Transverse colon (tissue), 4 donors: ENCODE results near the gene IFT81. TPM values are rescaled to one million over a fixed set of nuclear protein-coding genes. Genes with fewer than 3 reads are reported as not detected.

Source experiments
- DNase-seq: peaks from one replicate; pipeline ENCODE4 v3.0.0-alpha.2; 2019
- H3K27ac ChIP-seq, 4 donors: fragments of 200-600 bp; sonication (generic); 2 replicates each; pipeline ENCODE4 v1.5.1; 2016 to 2018; ENCODE audit warnings: inconsistent platforms in 4 of 4
- H3K27me3 ChIP-seq: fragments of 200-600 bp; sonication (generic); 2 replicates; pipeline ENCODE4 v1.5.1; 2017; ENCODE audit warnings: inconsistent platforms
- H3K36me3 ChIP-seq, 4 donors: fragments of 200-600 bp; sonication (generic); 2 replicates each; pipeline ENCODE4 v1.5.1; 2017 to 2019; ENCODE audit warnings: inconsistent platforms in 4 of 4
- H3K4me1 ChIP-seq, 4 donors: fragments of 200-600 bp; sonication (generic); 2 replicates each; pipeline ENCODE4 v1.5.1; 2017 to 2020; ENCODE audit warnings: inconsistent platforms in 4 of 4
- H3K4me3 ChIP-seq, 4 donors: fragments of 200-600 bp; sonication (generic); 1 replicate in 1 of 4; 2 replicates in 3 of 4; pipeline versions ENCODE4 v1.5.1 to v1.6.1; 2017 to 2019; ENCODE audit warnings: inconsistent platforms in 4 of 4
- H3K9me3 ChIP-seq, 2 donors: fragments of 200-600 bp; sonication (generic); 2 replicates each; pipeline ENCODE4 v1.5.1; 2017 to 2019; ENCODE audit warnings: inconsistent platforms in 2 of 2
- EP300 ChIP-seq: sonication (generic); formaldehyde crosslinking; IDR thresholded peaks from one replicate; pipeline ENCODE4 v1.6.1; 2017; ENCODE audit warnings: antibody characterized with exemption, low read depth
- POLR2A ChIP-seq: fragments of 450-650 bp; IDR thresholded peaks from one replicate; pipeline ENCODE4 v1.6.1; 2016; ENCODE audit warnings: antibody characterized with exemption, mild to moderate bottlenecking, moderate library complexity
- POLR2AphosphoS5 ChIP-seq, 3 donors: sonication (generic); formaldehyde crosslinking; IDR thresholded peaks; one replicate each; pipeline ENCODE4 v1.6.1; 2016; ENCODE audit warnings: antibody characterized with exemption in 3 of 3
- WGBS, 2 donors: methylation state at CpG; one replicate each; pipeline ENCODE4 v1.1.5; 2018; ENCODE audit warnings: low coverage in 1 of 2; 5-methylcytosine and 5-hydroxymethylcytosine counted together
- in situ Hi-C, 4 donors: fragments of 200-750 bp; cut with MboI; loops; one replicate each; pipeline versions ENCODE4 v1.15.0 to v1.15.1; 2017; ENCODE audit warnings: low sequenced_read_pairs in 3 of 4, low pct_ligation_motif_present in 1 of 4, low pct_unique_long_range_greater_than_20kb in 1 of 4
- intact Hi-C: fragments of 100-400 bp; cut with DNase I; formaldehyde crosslinking; loops from one replicate; pipeline ENCODE4 v1.15.1; 2023; ENCODE audit warnings: low total_unique reads
- total RNA-seq, 4 donors: library from RNA; depleted of rRNA; stranded (reverse); fragments of >200 nt; gene quantifications; one replicate each; pipeline ENCODE4 v1.1.0, GENCODE V29; 2016
- TF ChIP-seq, protein P1 (sequence below), 5 experiments: fragments of 200-600 bp in 3 of 5; fragments of 450-650 bp in 2 of 5; sonication (generic) in 3 of 5; IDR thresholded peaks; 1 replicate in 2 of 5; 2 replicates in 3 of 5; pipeline ENCODE4 v1.5.1; 2016 to 2017; ENCODE audit warnings: antibody characterized with exemption in 5 of 5, inconsistent platforms in 3 of 5, mild to moderate bottlenecking in 2 of 5, moderate library complexity in 1 of 5

IFT81 gene
- 10 to 100 TPM in 1 of 4 donors, 1 to 10 TPM in 3; 2.6 to 14.8 (median 6.4) TPM for total RNA-seq

GRCh38 chr12:110124269-110124995 lies at the start of gene IFT81:
TSS of gene IFT81 (plus strand) at chr12:110124357. CDS start at chr12:110127381, 3,024 bp downstream.
- intact Hi-C loops: no loop called here
- H3K9me3 ChIP-seq: no peaks in the 10 kb centered on the region
- peak within 1 kb of the TSS; percentile 77 to 93 (median 86) for H3K27ac ChIP-seq
- peaks cover 0 to 11% (median 5%) of the 10 kb centered on the region in 4 donors for H3K4me1 ChIP-seq
- 0% methylated on average over 1 to 35 of the region's 61 CpGs for WGBS, 2 donors
- H3K27me3 ChIP-seq: no peaks in the 10 kb centered on the region
- peak; percentile 98 for DNase-seq
- peak within 1 kb of the TSS; percentile 70 to 98 (median 76) for H3K4me3 ChIP-seq
- peaks cover 0 to 5% (median 0%) of the 10 kb centered on the region in 4 donors for H3K36me3 ChIP-seq
- in situ Hi-C loops: no loop called here
- TF ChIP-seq, protein P1, sequence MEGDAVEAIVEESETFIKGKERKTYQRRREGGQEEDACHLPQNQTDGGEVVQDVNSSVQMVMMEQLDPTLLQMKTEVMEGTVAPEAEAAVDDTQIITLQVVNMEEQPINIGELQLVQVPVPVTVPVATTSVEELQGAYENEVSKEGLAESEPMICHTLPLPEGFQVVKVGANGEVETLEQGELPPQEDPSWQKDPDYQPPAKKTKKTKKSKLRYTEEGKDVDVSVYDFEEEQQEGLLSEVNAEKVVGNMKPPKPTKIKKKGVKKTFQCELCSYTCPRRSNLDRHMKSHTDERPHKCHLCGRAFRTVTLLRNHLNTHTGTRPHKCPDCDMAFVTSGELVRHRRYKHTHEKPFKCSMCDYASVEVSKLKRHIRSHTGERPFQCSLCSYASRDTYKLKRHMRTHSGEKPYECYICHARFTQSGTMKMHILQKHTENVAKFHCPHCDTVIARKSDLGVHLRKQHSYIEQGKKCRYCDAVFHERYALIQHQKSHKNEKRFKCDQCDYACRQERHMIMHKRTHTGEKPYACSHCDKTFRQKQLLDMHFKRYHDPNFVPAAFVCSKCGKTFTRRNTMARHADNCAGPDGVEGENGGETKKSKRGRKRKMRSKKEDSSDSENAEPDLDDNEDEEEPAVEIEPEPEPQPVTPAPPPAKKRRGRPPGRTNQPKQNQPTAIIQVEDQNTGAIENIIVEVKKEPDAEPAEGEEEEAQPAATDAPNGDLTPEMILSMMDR (IDR thresholded peaks at IDR 0.05): peak in 1 of 5 experiments; percentile 9
- TF ChIP-seq POLR2A: peak; percentile 34
- no peak for TF ChIP-seq EP300
- peak; percentile 40 to 59 (median 44) for TF ChIP-seq POLR2AphosphoS5 (IDR thresholded peaks at IDR 0.05)

DNA sequence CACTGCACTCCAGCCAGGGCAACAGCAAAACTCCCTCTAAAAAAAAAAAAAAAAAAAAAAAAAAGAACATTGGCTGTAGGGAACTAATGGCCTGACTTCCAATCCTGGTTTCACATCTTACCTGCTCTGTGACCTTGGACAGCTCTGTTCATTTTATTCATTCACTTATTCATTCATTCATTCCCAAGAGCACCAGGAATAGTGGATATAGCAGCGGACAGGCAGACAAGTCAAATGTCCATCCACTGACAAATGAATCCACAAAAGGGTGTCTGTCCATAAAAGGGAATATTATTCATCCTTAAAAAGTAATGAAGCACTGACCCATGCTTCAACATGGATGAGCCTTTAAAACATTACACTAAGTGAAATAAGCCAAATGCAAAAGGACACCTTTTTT lies 48.3 kb upstream of the IFT81 start:
- Histone ChIP-seq H3K27me3 (no peaks in the 10 kb centered on the region), H3K4me3 (no peak overlapping the region), H3K9me3 (no peaks in the 10 kb centered on the region), H3K36me3 (no peaks in the 10 kb centered on the region), H3K4me1 (peaks cover 0 to 30% (median 9%) of the 10 kb centered on the region in 4 donors), H3K27ac (no peak overlapping the region)
- WGBS, 2 donors: 93 to 100% methylated on average over 1 of the region's 1 CpG
- intact Hi-C loops: no loop called here
- DNase-seq: no peak
- TF ChIP-seq POLR2A (no peak), POLR2AphosphoS5 (IDR thresholded peaks at IDR 0.05) (no peak), EP300 (no peak)
- TF ChIP-seq, protein P1 (IDR thresholded peaks at IDR 0.05): no peak
- in situ Hi-C loops: loop anchor here in 1 of 4 donors (25.0 kb wide), 1 partner anchor 536 kb away; the partner anchor contains the start of gene TCTN1

DNA sequence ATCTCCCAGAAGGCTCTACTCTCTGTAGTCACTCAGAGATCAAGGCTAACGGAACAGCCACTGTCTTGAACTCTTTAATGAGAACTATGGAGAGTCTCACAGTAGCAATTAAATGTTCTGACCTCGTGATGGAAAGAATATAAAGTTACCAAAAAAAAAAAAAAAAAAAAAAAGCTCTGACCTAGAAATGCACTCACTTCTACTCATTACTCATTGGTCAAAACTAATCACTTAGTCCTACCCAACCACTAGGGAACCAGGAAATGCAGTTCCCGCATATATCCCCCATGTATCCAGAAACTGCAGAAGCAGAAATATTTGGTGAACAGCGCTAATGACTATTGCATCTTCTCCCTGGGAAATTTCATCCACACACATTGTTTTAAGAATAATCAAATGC lies 46.4 kb upstream of the IFT81 start:
- Histone ChIP-seq H3K27me3 (no peaks in the 10 kb centered on the region), H3K27ac (no peak overlapping the region), H3K4me3 (no peak overlapping the region), H3K36me3 (no peaks in the 10 kb centered on the region), H3K4me1 (peaks cover 0 to 30% (median 9%) of the 10 kb centered on the region in 4 donors), H3K9me3 (no peaks in the 10 kb centered on the region)
- WGBS, 2 donors: 74 to 79% methylated on average over 3 to 4 of the region's 4 CpGs
- TF ChIP-seq POLR2A (no peak), POLR2AphosphoS5 (IDR thresholded peaks at IDR 0.05) (no peak), EP300 (no peak)
- TF ChIP-seq, protein P1 (IDR thresholded peaks at IDR 0.05): no peak
- no peak for DNase-seq
- in situ Hi-C loops (loop anchor here in 1 of 4 donors (25.0 kb wide), 1 partner anchor 535 kb away; the partner anchor contains the start of gene TCTN1), intact Hi-C loops (no loop called here)
